GM19043 (cell line): ENCODE results near the gene PBX2.
"Not testable (repeated sequence)": the region's sequence is repeated elsewhere in the genome, so short reads cannot be mapped to it uniquely, and the experiment has no call there.

Source experiments
- ATAC-seq: cut with Tn5 transposase; IDR thresholded peaks from one replicate; pipeline ENCODE4 v1.9.1; 2021; ENCODE audit warnings: low read depth; ENCODE audit not compliant: unreplicated experiment

PBX2 gene

DNA sequence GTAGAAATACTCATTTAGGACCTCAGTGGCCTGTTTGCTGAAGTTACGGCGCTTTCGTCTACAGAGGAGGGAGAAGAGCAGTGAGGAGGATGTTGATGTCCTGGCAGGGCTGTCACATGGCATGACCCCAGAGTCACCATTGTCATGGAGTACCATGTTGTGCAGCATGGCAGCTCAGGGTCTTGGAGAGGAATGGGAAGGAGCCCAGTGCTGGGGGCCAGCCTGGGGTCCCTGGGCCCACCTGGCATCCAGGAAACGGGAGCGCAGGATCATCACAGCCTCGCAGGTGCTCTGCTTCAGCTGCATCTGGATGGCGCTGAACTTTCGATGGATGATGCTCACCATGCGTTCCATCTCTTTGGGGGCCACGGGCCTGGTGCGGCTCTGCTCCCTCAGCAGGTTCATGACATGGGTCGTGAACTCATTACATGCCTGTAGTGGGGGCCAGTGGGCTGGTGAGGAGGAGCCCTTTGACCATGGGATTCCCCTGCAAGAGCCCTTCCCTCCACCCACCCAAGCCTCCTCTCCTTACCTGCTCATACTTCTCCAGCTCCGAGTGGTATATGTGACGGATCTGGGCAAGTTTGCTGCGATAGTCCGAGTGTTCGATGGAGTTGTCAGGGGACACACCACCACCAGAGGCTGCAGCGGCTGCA is 2.1 kb downstream of the PBX2 start:
- not testable (repeated sequence) for ATAC-seq

DNA sequence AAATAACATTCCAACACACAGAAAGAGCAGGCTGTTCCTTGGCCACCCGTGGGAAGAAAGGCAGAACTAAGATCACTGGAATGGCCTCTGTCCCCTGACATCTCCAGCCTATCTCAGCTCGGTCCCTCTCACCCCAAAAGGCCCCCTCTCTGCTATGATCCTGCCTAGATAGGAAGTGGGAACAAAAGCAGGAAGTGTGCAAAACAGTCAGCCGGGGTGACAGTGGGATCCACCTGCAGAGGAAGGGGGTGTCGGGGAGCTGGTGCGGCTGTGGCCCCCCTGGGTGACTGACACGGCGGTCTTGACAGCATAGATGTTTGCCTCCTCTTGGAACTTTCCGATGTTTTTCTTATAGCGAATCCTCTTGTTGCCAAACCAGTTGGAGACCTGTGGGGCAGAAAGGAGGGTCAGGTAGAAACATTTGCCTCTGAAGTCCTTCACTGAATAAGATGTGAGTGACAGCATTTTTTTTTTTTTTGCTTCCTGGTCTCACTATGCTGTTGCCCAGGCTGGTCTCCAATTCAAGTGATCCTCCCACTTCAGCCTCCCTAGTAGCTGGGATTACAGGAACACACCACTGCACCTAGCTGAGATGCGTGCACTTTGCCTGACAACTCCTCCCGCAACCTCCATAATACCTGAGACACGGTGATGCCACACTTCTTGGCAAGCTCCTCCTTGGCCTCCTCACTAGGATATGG is 2.8 kb downstream of the PBX2 start:
- no peak for ATAC-seq

GRCh38 chr6:32186151-32186840 is 3.7 kb downstream of the PBX2 start:
- not testable (repeated sequence) for ATAC-seq

DNA sequence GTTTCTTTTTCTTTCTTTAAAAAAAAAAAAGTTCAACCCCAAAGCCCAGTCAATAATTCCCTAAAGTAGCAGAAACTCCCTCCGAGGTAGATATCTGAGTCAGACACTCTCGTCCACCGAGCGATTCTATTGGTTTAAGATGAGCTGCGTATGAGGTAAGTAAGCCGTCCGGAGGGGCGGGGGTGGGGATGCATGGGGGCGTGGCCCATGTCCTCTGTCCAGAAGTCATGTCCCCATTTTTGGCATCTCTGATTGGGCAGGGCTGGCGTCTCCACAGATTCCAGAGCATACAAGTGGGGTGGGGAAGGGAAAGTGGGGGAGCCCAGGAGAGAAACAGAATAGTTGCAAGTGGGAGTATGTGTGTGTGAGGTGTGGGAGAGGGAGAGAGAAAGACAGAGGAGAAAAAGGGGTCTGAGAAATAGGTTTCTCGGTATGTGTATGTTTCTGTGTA is 4.3 kb downstream of the PBX2 start:
- ATAC-seq, result not testable (repeated sequence)

- no peak for ATAC-seq
These were observed 5.8 kb downstream of the PBX2 start, which contains the start of gene AGER for GRCh38 chr6:32184084-32184640. Gene AGER (minus strand): TSS chr6:32184253. CDS start chr6:32184222, 31 bp downstream.

DNA sequence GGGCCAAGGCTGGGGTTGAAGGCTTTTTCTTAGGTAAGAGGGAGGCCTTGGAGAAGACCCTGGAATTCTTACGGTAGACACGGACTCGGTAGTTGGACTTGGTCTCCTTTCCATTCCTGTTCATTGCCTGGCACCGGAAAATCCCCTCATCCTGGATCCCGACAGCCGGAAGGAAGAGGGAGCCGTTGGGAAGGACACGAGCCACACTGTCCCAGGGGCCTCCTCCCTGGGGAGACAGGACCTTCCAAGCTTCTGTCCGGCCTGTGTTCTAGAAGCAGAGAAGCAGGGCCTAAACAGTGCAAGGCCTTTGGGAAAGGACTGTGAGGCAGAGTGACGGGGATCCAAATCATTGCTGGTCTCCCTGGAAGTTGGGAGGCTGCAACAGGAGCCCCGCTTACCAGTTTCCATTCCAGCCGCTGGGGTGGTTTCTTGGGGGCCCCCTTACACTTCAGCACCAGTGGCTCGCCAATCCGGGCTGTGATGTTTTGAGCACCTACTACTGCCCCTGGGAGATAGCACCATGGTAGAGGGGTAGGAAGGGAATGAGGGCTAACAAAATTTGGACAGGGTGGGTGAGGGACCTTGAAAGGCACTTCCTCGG is 6.4 kb downstream of the PBX2 start:
- ATAC-seq, result no peak

DNA sequence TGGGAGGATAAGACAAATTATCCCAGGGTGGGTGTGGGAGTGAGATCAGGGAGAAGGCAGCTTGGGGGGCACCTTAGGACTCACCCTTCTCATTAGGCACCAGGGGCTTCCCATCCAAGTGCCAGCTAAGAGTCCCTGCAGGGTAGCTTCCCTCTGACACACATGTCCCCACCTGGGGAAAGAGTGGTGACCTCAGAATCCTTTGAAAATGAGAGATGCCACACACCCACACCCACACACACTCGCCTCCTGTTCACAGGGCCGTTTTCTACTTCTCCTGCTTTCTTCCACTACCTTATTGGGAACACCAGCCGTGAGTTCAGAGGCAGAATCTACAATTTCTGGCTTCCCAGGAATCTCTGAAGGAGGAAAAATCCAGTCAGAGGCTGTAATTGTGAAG is 7.0 kb downstream of the PBX2 start:
- no peak for ATAC-seq

GRCh38 chr6:32182555-32182981 is 7.4 kb downstream of the PBX2 start:
- ATAC-seq, result no peak

DNA sequence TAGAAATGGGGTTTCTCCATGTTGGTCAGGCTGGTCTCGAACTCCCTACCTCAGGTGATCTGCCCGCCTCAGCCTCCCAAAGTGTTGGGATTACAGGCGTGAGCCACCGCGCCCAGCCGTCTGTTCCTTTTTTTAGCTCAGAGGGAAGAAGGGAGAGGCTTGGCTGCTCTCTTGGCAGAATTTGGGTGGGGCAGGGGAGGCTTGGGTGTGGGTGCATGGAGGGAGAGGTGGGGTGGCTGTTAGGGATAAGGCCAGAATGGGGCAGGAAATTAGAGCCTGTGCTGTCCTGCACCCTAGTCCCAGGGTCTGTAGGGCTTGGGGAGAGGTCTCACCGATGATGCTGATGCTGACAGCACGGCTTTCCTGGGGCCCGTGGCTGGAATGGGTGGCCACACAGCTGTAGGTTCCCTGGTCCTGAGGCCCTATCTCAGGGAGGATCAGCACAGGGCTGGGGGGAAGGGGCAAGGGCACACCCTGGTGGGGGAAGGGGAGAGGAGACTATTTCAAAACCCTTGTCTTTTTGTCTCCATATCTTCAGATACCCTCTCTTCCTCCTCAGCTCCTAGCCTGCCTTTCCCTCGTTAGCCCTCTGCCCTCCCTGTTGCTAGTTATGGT is 8.0 kb downstream of the PBX2 start:
- no peak for ATAC-seq

GRCh38 chr6:32181148-32181702 is 8.8 kb downstream of the PBX2 start:
- ATAC-seq, result no peak

DNA sequence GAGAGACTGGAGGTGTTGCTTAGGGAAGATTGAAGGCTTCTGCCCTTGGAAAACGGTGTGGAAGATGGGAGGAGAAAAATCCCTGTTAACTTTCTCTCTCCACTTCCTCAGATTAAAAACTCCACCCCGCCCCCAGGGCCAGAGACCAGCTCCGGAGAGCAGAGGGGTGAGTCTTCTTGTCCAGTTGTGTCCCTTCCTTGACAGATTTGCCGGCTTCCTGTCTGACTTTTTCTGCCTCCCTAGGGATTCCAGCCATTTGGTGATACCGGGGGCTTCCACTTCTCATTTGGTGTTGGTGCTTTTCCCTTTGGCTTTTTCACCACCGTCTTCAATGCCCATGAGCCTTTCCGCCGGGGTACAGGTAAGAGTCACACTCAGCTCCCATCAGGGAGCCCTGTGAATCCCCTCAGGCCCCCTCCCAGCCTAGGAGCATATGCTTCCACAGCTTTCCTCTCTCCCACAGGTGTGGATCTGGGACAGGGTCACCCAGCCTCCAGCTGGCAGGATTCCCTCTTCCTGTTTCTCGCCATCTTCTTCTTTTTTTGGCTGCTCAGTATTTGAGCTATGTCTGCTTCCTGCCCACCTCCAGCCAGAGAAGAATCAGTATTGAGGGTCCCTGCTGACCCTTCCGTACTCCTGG is 10.1 kb downstream of the PBX2 start:
- ATAC-seq, result no peak

GRCh38 chr6:32178547-32179440 is 11.2 kb downstream of the PBX2 start:
- no peak for ATAC-seq

- ATAC-seq, result peak; percentile 72
These were observed 12.0 kb downstream of the PBX2 start, which contains the start of gene RNF5 for GRCh38 chr6:32177788-32178546. Gene RNF5 (plus strand): TSS chr6:32178405. CDS start chr6:32178512, 107 bp downstream.

- ATAC-seq, result no peak
These were observed 12.7 kb downstream of the PBX2 start for GRCh38 chr6:32177183-32177787.

GRCh38 chr6:32176476-32177182 is 13.4 kb downstream of the PBX2 start:
- ATAC-seq, result no peak

GRCh38 chr6:32175711-32176475 is 14.1 kb downstream of the PBX2 start, which contains the start of gene AGPAT1:
Gene AGPAT1 (minus strand): TSS chr6:32176084. CDS start chr6:32171496, 4,588 bp downstream.
- ATAC-seq, result peak; percentile 31
